ENCODE results near the gene KLHL40. TPM values are rescaled to one million over a fixed set of nuclear protein-coding genes. Genes with fewer than 3 reads are reported as not detected.

Gene KLHL40
- total and polyA plus RNA-seq, 9 of the 15 experiments (the other 6 are each of a cell fraction or from before 2014, with no cell fraction given), result not detected

DNA sequence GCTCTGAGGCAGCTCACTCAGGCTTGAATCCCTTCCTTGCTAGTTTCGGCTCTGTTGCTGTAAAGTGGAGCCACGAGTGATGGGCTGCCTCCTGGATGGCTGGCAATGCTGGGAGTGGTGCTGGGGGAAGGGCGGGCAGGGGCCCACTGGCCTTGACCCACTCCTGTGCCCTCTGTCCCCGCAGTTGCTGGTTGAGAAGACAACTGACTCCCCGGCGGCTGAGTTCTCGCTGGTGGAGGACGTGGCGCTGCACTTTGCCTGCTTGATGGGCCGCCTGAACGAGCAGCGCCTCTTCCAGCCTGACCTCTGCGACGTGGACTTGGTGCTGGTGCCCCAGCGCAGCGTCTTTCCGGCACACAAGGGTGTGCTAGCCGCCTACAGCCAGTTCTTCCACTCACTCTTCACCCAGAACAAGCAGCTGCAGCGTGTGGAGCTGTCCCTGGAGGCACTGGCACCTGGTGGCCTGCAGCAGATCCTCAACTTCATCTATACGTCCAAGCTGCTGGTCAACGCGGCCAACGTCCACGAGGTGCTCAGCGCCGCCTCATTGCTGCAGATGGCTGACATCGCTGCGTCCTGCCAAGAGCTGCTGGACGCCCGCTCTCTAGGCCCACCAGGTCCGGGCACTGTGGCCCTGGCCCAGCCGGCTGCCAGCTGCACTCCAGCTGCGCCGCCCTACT is 27.1 kb upstream of the KLHL40 start:
- Histone ChIP-seq H3K27ac (ENCODE audit: extremely low read depth, low read depth, low read length) (no peak overlapping the region), H2AFZ (ENCODE audit: low read depth, low read length) (no peak overlapping the region), H3K9ac (ENCODE audit: insufficient read depth in 1 of 2, low read depth in 2 of 2, low read length in 2 of 2) (no peak overlapping the region), H3K9me1 (ENCODE audit: control insufficient read depth, insufficient read depth, low read length) (no peaks in the 10 kb centered on the region), H3K36me3 (ENCODE audit: control insufficient read depth, insufficient read depth, low read length) (peaks cover 5% of the 10 kb centered on the region; the same call in 1 of the 3 replicates), H3K79me2 (ENCODE audit: control insufficient read depth, insufficient read depth, low read length) (no peaks in the 10 kb centered on the region), H3K9me3 (replicated peaks; ENCODE audit: control insufficient read depth, insufficient read depth, low read depth, low read length) (no peaks in the 10 kb centered on the region), H4K20me1 (replicated peaks; ENCODE audit: control insufficient read depth, insufficient read depth, low read length) (peaks cover 6% of the 10 kb centered on the region; the same call in 1 of the 2 replicates), H3K4me1 (replicated peaks in 1 of 2; ENCODE audit: control insufficient read depth in 2 of 2, insufficient read depth in 2 of 2, low read length in 2 of 2) (peaks cover 8 to 44% of the 10 kb centered on the region in 2 experiments; a peak in 4 of 5 replicates), H3K27me3 (ENCODE audit: control insufficient read depth in 2 of 2, insufficient read depth in 2 of 2, low read length in 2 of 2) (no peaks in the 10 kb centered on the region), H3K4me3 (no peak overlapping the region), H3K4me2 (ENCODE audit: insufficient read depth, low read length) (no peak overlapping the region)
- CTCF ChIA-PET (ENCODE audit: low intra/inter-chr PET ratio), result no interaction called here
- BruUV-seq (replicated peaks), result no TSS peak
- POLR2A ChIA-PET, result interaction anchor here (1.9 kb wide), 1 partner anchor 10 kb away, joined by 4 read pairs; no protein-coding TSS in a partner anchor
- WGBS (ENCODE audit: insufficient coverage, low coverage, missing lambda C conversion rate), result 84% methylated on average over 24 of the region's 34 CpGs
- no peak for FAIRE-seq
- in situ Hi-C loops (cut with MboI), result no loop called here
- no peak for DNase-seq (ENCODE audit: extremely low read depth in 1 of 4, low spot score in 3 of 4)
- intact Hi-C loops (cut with micrococcal nuclease), result no loop called here
- no peak for ATAC-seq
- TF ChIP-seq LARP7 (IDR thresholded peaks at IDR 0.05) (no peak), ZNF57 (CRISPR knock-in tag; IDR thresholded peaks at IDR 0.05) (no peak), MAFK (IDR thresholded peaks at IDR 0.05; ENCODE audit: low read length) (no peak), LEF1 (IDR thresholded peaks at IDR 0.05) (no peak), ZNF165 (CRISPR knock-in tag; IDR thresholded peaks at IDR 0.05; ENCODE audit: borderline replicate concordance) (no peak), POLR2G (IDR thresholded peaks at IDR 0.05; ENCODE audit: low read depth, low read length) (0 out of 2 replicates have a peak, but pooled peaks have one; percentile 23), ARHGAP35 (IDR thresholded peaks at IDR 0.05; ENCODE audit: partially characterized antibody) (no peak), TAF1 (IDR thresholded peaks at IDR 0.05; ENCODE audit: control insufficient read depth, extremely low read depth, insufficient read depth, low read length, severe bottlenecking) (no peak)
- TF ChIP-seq, protein P1, sequence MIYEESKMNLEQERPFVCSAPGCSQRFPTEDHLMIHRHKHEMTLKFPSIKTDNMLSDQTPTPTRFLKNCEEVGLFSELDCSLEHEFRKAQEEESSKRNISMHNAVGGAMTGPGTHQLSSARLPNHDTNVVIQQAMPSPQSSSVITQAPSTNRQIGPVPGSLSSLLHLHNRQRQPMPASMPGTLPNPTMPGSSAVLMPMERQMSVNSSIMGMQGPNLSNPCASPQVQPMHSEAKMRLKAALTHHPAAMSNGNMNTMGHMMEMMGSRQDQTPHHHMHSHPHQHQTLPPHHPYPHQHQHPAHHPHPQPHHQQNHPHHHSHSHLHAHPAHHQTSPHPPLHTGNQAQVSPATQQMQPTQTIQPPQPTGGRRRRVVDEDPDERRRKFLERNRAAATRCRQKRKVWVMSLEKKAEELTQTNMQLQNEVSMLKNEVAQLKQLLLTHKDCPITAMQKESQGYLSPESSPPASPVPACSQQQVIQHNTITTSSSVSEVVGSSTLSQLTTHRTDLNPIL (CRISPR knock-in tag; IDR thresholded peaks at IDR 0.05), result no peak
- TF ChIP-seq, protein P2, sequence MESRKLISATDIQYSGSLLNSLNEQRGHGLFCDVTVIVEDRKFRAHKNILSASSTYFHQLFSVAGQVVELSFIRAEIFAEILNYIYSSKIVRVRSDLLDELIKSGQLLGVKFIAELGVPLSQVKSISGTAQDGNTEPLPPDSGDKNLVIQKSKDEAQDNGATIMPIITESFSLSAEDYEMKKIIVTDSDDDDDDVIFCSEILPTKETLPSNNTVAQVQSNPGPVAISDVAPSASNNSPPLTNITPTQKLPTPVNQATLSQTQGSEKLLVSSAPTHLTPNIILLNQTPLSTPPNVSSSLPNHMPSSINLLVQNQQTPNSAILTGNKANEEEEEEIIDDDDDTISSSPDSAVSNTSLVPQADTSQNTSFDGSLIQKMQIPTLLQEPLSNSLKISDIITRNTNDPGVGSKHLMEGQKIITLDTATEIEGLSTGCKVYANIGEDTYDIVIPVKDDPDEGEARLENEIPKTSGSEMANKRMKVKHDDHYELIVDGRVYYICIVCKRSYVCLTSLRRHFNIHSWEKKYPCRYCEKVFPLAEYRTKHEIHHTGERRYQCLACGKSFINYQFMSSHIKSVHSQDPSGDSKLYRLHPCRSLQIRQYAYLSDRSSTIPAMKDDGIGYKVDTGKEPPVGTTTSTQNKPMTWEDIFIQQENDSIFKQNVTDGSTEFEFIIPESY (CRISPR knock-in tag; IDR thresholded peaks at IDR 0.05), result 0 out of 2 replicates have a peak, but pooled peaks have one; percentile 21
- TF ChIP-seq, protein P3, sequence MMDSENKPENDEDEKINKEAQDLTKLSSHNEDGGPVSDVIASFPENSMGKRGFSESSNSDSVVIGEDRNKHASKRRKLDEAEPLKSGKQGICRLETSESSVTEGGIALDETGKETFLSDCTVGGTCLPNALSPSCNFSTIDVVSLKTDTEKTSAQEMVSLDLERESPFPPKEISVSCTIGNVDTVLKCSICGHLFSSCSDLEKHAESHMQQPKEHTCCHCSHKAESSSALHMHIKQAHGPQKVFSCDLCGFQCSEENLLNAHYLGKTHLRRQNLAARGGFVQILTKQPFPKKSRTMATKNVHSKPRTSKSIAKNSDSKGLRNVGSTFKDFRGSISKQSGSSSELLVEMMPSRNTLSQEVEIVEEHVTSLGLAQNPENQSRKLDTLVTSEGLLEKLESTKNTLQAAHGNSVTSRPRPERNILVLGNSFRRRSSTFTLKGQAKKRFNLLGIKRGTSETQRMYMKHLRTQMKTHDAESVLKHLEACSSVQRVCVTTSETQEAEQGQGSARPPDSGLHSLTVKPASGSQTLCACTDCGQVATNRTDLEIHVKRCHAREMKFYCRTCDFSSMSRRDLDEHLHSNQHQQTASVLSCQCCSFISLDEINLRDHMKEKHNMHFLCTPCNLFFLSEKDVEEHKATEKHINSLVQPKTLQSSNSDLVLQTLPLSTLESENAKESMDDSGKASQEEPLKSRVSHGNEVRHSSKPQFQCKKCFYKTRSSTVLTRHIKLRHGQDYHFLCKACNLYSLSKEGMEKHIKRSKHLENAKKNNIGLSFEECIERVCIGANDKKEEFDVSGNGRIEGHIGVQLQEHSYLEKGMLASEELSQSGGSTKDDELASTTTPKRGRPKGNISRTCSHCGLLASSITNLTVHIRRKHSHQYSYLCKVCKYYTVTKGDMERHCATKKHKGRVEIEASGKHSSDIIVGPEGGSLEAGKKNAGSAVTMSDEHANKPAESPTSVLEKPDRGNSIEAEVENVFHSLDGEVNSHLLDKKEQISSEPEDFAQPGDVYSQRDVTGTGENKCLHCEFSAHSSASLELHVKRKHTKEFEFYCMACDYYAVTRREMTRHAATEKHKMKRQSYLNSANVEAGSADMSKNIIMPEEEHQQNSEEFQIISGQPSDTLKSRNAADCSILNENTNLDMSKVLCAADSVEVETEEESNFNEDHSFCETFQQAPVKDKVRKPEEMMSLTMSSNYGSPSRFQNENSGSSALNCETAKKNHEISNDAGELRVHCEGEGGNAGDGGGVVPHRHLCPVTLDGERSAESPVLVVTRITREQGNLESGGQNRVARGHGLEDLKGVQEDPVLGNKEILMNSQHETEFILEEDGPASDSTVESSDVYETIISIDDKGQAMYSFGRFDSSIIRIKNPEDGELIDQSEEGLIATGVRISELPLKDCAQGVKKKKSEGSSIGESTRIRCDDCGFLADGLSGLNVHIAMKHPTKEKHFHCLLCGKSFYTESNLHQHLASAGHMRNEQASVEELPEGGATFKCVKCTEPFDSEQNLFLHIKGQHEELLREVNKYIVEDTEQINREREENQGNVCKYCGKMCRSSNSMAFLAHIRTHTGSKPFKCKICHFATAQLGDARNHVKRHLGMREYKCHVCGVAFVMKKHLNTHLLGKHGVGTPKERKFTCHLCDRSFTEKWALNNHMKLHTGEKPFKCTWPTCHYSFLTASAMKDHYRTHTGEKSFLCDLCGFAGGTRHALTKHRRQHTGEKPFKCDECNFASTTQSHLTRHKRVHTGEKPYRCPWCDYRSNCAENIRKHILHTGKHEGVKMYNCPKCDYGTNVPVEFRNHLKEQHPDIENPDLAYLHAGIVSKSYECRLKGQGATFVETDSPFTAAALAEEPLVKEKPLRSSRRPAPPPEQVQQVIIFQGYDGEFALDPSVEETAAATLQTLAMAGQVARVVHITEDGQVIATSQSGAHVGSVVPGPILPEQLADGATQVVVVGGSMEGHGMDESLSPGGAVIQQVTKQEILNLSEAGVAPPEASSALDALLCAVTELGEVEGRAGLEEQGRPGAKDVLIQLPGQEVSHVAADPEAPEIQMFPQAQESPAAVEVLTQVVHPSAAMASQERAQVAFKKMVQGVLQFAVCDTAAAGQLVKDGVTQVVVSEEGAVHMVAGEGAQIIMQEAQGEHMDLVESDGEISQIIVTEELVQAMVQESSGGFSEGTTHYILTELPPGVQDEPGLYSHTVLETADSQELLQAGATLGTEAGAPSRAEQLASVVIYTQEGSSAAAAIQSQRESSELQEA (IDR thresholded peaks at IDR 0.05; ENCODE audit: low read depth), result no peak
